ENCODE measurements around the gene HHLA2. TPM values are rescaled to one million over a fixed set of nuclear protein-coding genes. Genes with fewer than 3 reads are reported as not detected.
A peak's percentile ranks its signal among the peaks of the same experiment; 100 is the strongest.

Gene HHLA2
- total and polyA plus RNA-seq, 8 donors = 0.23 to 2.8 (median 0.95) TPM

GRCh38 chr3:108406661-108407206, 110.4 kb downstream of the HHLA2 start:
- TF ChIP-seq CTCF (IDR thresholded peaks at IDR 0.05) = peak; percentile 27 to 68 (median 46)
- H3K27ac ChIP-seq = peak overlapping the region in 1 of 4 donors; percentile 23
- no peaks in the 10 kb centered on the region for H3K9me3 ChIP-seq
- no peaks in the 10 kb centered on the region for H3K36me3 ChIP-seq
- peak; percentile 88 to 97 (median 95) for ATAC-seq
- intact Hi-C loops (cut with DNase I) = no loop called here
- 4 to 59% methylated on average over 7 of the region's 7 CpGs for WGBS, 2 donors
- peaks cover 0 to 5% (median 4%) of the 10 kb centered on the region in 3 donors for H3K4me1 ChIP-seq
- H3K27me3 ChIP-seq = no peaks in the 10 kb centered on the region
- peak; percentile 65 for FAIRE-seq
- no peak overlapping the region for H3K4me3 ChIP-seq
- DNase-seq = peak in 2 of 6 donors; percentile 16 to 36

- no peak for ATAC-seq
- Histone ChIP-seq H3K36me3 (no peaks in the 10 kb centered on the region), H3K4me1 (peaks cover 0 to 7% (median 5%) of the 10 kb centered on the region in 3 donors), H3K27me3 (no peaks in the 10 kb centered on the region), H3K4me3 (no peak overlapping the region), H3K9me3 (no peaks in the 10 kb centered on the region), H3K27ac (no peak overlapping the region)
- 73 to 86% methylated on average over 3 of the region's 3 CpGs for WGBS, 2 donors
- no peak for DNase-seq
- intact Hi-C loops (cut with DNase I) = no loop called here
- TF ChIP-seq CTCF (IDR thresholded peaks at IDR 0.05) = no peak
- FAIRE-seq = no peak
These were observed 111.5 kb downstream of the HHLA2 start for GRCh38 chr3:108407886-108408285.

- no peak for DNase-seq
These were observed 112.8 kb downstream of the HHLA2 start for GRCh38 chr3:108408883-108409799.

GRCh38 chr3:108409800-108410178, 113.4 kb downstream of the HHLA2 start:
- no peaks in the 10 kb centered on the region for H3K9me3 ChIP-seq
- ATAC-seq (no peak), FAIRE-seq (no peak), DNase-seq (no peak)
- intact Hi-C loops (cut with DNase I) = no loop called here
- H3K4me3 ChIP-seq = no peak overlapping the region
- no peak for TF ChIP-seq CTCF (IDR thresholded peaks at IDR 0.05)
- H3K27me3 ChIP-seq = no peaks in the 10 kb centered on the region
- H3K27ac ChIP-seq = no peak overlapping the region
- peaks cover 0 to 8% (median 4%) of the 10 kb centered on the region in 3 donors for H3K4me1 ChIP-seq
- 84 to 100% methylated on average over 4 of the region's 4 CpGs for WGBS, 2 donors
- H3K36me3 ChIP-seq = no peaks in the 10 kb centered on the region

More at GRCh38 chr3:108408883-108409799, 112.8 kb downstream of the HHLA2 start:
- H3K9me3 ChIP-seq = no peaks in the 10 kb centered on the region
- TF ChIP-seq CTCF (IDR thresholded peaks at IDR 0.05) = no peak
- FAIRE-seq (no peak), ATAC-seq (no peak)
- 79 to 86% methylated on average over 7 of the region's 7 CpGs for WGBS, 2 donors
- H3K4me3 ChIP-seq = no peak overlapping the region
- intact Hi-C loops (cut with DNase I) = no loop called here
- peaks cover 0 to 8% (median 4%) of the 10 kb centered on the region in 3 donors for H3K4me1 ChIP-seq
- H3K36me3 ChIP-seq = no peaks in the 10 kb centered on the region
- H3K27me3 ChIP-seq = no peaks in the 10 kb centered on the region
- H3K27ac ChIP-seq = no peak overlapping the region
